ENCODE results near the gene TAMALIN.
"Not testable (repeated sequence)": the region's sequence is repeated elsewhere in the genome, so short reads cannot be mapped to it uniquely, and the experiment has no call there.

TAMALIN gene

DNA sequence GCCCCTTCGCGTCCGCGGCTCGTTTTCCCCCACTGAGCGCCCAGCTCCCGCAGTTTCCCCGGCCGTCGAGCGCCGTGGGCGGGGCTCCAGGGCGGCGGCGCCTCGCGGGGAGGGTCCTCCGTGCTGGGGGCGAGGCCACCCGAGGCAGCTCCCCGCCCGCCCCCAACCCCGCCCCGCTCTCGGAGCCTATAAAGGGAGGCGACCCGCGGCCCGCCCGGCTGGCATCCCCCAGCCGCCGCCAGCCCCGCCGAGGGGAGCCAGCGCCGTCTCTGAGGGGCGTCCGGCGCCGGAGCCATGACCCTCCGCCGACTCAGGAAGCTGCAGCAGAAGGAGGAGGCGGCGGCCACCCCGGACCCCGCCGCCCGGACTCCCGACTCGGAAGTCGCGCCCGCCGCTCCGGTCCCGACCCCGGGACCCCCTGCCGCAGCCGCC, at the start of gene TAMALIN:
Gene TAMALIN, plus strand, starts transcription at position 221 of the 432 bp plus-strand sequence. Its CDS starts 74 bp downstream, at position 295.
- DNase-seq: no peak

DNA sequence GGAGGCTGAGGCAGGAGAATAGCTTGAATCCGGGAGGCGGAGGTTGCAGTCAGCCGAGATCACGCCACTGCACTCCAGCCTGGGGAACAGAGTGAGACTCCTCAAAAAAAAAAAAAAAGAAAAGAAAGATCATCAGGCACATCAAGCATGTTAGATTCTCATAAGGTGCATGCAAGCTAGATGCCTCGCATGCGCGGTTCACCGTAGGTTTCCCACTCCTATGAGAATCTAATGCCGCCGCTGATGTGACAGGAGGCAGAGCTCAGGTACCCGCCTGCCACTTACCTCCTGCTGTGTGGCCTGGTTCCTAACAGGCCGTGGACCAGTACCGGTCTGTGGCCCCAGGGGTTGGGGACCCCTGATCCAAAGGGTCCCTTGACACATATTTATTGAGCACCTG, 48.2 kb upstream of the TAMALIN start:
- no peak for DNase-seq

DNA sequence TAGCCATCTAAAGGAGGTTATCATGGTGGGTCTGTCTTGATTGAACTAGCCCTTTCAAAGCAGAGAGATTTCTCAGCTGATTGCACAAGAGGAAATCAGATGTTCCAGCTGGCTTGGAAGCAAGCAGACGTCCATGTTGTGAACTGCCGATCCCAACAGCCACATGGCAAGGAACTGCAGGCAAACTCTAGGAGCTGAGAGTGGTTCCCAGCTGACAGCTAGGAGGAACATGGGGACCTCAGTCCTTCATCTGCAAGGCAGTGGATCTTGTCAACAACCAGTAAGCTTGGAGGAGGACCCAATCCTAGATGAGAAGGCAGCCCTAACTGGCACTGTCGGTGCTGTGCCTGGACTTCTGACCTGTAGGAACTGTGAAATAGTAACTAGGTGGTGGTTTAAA, 47.5 kb upstream of the TAMALIN start:
- no peak for DNase-seq

GRCh38 chr12:51959921-51960320, 46.8 kb upstream of the TAMALIN start:
- no peak for DNase-seq

GRCh38 chr12:51960488-51960887, 46.3 kb upstream of the TAMALIN start:
- no peak for DNase-seq

GRCh38 chr12:51960890-51961289, 45.9 kb upstream of the TAMALIN start:
- no peak for DNase-seq

- no peak for DNase-seq
These were observed 44.9 kb upstream of the TAMALIN start for GRCh38 chr12:51961834-51962233.

- DNase-seq: no peak
These were observed 44.0 kb upstream of the TAMALIN start for GRCh38 chr12:51962737-51963136.

GRCh38 chr12:51963477-51963876, 43.3 kb upstream of the TAMALIN start:
- no peak for DNase-seq

- no peak for DNase-seq
These were observed 37.1 kb upstream of the TAMALIN start for GRCh38 chr12:51969643-51970042.

DNA sequence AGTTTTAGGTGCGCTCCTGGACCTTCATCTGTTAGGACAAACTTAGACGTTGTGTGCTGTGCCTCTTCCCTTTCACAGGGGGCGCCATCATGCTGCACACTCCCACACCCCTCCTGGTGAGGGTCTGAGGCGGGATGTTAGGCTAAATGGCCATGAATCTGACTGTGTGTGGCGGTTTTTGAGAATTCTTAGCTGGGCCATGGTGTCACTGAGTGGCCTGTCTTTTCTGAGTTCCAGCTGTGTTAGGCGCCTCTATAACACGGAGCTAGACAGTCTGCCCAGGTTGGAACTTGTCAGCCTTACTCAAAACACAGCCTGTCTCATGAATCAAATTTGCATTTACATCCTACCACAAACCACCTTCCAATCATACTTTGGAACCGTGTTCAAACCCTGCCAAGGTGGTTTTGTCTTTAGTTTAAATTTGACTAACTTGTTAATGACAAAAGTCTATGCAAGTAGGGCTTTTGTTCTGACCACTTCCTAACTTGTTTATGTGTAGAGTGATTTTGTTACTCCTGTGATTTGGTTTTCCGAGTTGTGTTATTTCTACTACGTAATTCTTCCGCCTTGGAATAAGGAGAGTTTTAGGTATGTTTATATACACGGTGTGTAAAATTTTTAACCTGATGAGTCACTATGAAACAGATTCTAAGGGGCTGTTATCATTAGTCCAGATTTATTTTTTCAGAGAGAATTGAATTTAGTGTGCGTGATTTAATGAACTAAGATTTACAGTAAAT, 35.7 kb upstream of the TAMALIN start:
- DNase-seq: peak; percentile 44

DNA sequence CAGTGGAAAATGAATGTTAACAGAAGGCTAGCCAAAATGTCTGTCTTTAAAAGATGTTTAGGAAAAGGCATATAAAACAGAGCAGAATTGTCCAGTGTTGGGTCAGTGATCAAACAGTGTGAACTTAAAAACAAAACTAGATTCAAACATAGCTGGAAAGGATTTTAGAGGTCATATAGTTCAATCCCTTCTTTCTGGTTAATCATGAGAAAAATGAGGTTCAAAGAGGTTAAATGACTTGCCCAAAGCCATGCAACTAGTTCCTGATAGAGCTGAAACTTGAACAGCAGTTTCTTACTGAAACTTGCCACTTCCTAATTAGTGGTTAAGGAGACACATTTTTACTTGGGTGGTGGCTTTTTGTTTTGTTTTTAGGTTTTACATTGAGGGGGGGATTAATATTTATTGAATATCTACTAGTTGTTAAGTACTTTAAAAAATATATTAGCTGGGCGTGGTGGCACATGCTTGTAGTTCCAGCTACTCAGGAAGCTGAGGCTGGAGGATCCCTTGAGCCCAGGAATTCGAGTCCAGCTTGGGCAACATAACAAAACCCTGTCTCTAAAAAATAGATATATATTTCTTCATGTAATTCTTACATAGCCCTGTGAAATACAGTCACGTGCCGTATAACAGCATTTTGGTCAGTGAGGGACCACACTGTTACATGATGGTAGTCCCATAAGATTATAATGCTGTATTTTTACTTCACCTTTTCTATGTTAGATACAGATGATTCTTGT, 34.9 kb upstream of the TAMALIN start:
- no peak for DNase-seq

- DNase-seq: no peak
These were observed 34.3 kb upstream of the TAMALIN start for GRCh38 chr12:51972422-51972812.

GRCh38 chr12:51972849-51973273, 33.9 kb upstream of the TAMALIN start:
- DNase-seq: no peak

DNA sequence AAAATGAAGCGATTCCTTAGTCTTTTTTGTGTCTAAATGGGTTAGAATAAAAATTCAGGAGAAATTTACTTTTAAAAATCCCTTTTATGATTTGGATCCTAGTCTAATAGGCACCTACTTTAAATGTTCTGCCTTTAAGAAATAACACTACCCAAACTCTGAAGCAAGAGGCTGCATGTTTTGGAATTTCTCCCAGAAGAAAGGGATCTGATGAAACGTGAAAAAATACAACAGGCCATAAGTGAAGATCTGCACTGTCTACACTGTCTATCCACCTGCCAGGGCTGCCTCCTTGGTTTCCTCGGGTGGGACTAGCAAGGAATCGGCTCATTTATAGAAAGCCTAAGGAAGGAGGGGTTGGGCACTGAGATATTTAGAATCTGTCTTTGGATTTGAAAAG, 33.2 kb upstream of the TAMALIN start:
- no peak for DNase-seq

DNA sequence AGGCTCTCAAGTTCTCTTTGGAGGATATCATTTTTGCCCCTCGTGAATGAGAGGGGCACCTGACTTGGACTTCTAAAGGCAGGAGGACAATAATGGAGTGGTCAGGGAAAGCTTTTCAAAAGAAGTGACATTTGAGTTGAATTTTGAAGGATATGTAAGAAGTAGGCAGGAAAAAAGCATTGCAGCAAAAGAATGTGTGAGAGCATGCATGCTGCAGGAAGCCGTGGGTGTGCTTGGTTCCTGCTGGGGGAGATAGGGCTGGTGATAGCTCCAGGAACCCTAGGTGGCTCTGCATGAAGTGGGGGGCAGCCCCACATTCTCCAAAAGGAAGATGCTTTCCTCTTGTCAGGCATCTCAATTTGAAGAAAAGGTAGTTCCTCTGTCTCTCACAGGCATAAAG, 32.1 kb upstream of the TAMALIN start:
- DNase-seq: no peak

DNA sequence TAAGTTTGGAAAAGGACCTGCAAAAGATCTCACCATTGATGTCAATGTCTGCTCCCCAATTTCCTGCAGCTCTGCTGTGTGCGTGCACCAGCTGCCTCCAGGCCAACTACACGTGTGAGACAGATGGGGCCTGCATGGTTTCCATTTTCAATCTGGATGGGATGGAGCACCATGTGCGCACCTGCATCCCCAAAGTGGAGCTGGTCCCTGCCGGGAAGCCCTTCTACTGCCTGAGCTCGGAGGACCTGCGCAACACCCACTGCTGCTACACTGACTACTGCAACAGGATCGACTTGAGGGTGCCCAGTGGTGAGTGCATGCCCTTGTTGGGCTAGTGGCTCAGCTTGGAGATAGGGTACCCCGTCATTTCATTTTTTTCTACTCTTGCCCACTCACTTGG, 31.6 kb upstream of the TAMALIN start:
- DNase-seq: no peak

- peak; percentile 79 for DNase-seq
These were observed 30.2 kb upstream of the TAMALIN start for GRCh38 chr12:51976376-51977160.

DNA sequence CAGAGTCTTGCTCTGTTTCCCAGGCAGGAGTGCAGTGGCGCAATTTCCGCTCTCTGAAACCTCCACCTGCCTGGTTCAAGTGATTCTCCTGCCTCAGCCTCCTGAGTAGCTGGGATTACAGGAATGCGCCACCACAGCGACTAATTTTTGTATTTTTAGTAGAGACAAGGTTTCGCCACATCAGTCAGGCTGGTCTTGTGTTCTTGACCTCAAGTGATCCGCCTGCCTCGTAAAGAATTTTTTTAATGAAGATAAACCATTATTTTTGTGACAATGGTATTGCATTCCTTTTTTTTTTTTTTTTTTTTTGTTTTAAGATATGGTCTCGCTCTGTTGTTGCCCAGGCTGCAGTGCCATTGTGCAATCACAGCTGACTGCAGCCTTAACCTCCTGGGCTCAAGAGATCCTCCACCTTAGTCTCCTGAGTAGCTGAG, 29.4 kb upstream of the TAMALIN start:
- DNase-seq: no peak

GRCh38 chr12:51979306-51979705, 27.4 kb upstream of the TAMALIN start:
- not testable (repeated sequence) for DNase-seq

- DNase-seq: peak; percentile 72
These were observed 26.5 kb upstream of the TAMALIN start for GRCh38 chr12:51980051-51980808.

DNA sequence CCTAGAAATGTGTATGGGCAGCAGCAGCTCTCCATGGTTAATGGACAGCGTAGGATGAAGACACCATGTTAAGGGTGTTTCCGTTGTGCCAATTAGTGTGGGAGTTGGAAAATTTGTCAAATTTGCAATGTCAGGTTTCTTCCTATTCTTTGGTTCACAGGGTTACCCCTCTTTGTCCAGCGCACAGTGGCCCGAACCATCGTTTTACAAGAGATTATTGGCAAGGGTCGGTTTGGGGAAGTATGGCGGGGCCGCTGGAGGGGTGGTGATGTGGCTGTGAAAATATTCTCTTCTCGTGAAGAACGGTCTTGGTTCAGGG, 26.0 kb upstream of the TAMALIN start:
- DNase-seq: no peak

- DNase-seq: no peak
These were observed 22.1 kb upstream of the TAMALIN start for GRCh38 chr12:51984657-51985056.

All from kidney glomerular epithelial cell (primary cell).